GM12878 (cell line): ENCODE measurements around the gene CCDC28B. TPM values are rescaled to one million over a fixed set of nuclear protein-coding genes. Genes with fewer than 3 reads are reported as not detected.
A peak's percentile ranks its signal among the peaks of the same experiment; 100 is the strongest.

Experiments
- ATAC-seq: fragments of 200-7000 bp; cut with Tn5 transposase; 3 replicates; pipeline ENCODE4 v1.9.1; 2020; ENCODE audit warnings: mild to moderate bottlenecking, moderate library complexity
- BruUV-seq: library from RNA; stranded (reverse); fragments of 400-500 nt; replicated peaks from 2 replicates; lab custom pipeline; 2021; lab: Mats Ljungman, UMichigan
- CTCF ChIA-PET: fragments of 300-600 bp; sonication (Branson Sonifier 250); formaldehyde crosslinking; extraction: SDS; loops from one replicate; lab custom pipeline; 2021; ENCODE audit warnings: inconsistent platforms; lab: Yijun Ruan, JAX
- POLR2A ChIA-PET: fragments of 350-600 bp; formaldehyde crosslinking; extraction: SDS; loops from one replicate; lab custom pipeline; 2021; ENCODE audit warnings: inconsistent platforms; lab: Charles Lee
- RAD21 ChIA-PET: fragments of 300-600 bp; sonication (Branson Sonifier 250); formaldehyde crosslinking; loops from one replicate; lab custom pipeline; 2023; ENCODE audit warnings: antibody characterized with exemption; ENCODE audit not compliant: unreplicated experiment; lab: Charles Lee
- SMC1A ChIA-PET: fragments of 300-600 bp; sonication (Branson Sonifier 250); formaldehyde crosslinking; loops from one replicate; lab custom pipeline; 2023; ENCODE audit not compliant: unreplicated experiment, uncharacterized antibody; lab: Charles Lee
- DNase-seq: peaks from one replicate; pipeline ENCODE4 v3.0.0-alpha.2; 2011; ENCODE audit warnings: low read depth, low spot score
- FAIRE-seq: peaks from 3 replicates; lab custom pipeline; 2011; peaks lifted over from hg19 to GRCh38; lab: Jason Lieb, UNC
- H2AFZ ChIP-seq: 2 replicates; pipeline ENCODE4 v1.6.0; 2011; ENCODE audit warnings: low read depth, low read length, control low read depth; ENCODE audit not compliant: control insufficient read depth
- H3K27ac ChIP-seq: 2 replicates; pipeline ENCODE4 v1.5.1; 2011; ENCODE audit warnings: control low read depth; ENCODE audit not compliant: control insufficient read depth, insufficient read depth
- H3K27me3 ChIP-seq, 2 experiments: replicated peaks in 1 of 2; 2 replicates each; pipeline versions ENCODE4 v1.6.0 to v1.6.1; 2011; ENCODE audit warnings: low read length in 1 of 2; ENCODE audit not compliant: control insufficient read depth in 2 of 2, insufficient read depth in 2 of 2
- H3K36me3 ChIP-seq, 2 experiments: 2 replicates each; pipeline ENCODE4 v1.5.1; 2011; ENCODE audit warnings: low read length in 1 of 2; ENCODE audit not compliant: control insufficient read depth in 2 of 2, insufficient read depth in 2 of 2
- H3K4me1 ChIP-seq: 2 replicates; pipeline ENCODE4 v1.6.1; 2011; ENCODE audit warnings: mild to moderate bottlenecking, low read length, moderate library complexity, mixed read lengths; ENCODE audit not compliant: control insufficient read depth, insufficient read depth
- H3K4me2 ChIP-seq: 2 replicates; pipeline ENCODE4 v1.6.0; 2011; ENCODE audit warnings: control low read depth; ENCODE audit not compliant: control insufficient read depth, insufficient read depth
- H3K4me3 ChIP-seq: fragments of 200-600 bp; sonication (generic); 2 replicates; pipeline ENCODE4 v1.5.1; 2016
- H3K79me2 ChIP-seq: 2 replicates; pipeline ENCODE4 v1.6.0; 2011; ENCODE audit warnings: low read length; ENCODE audit not compliant: control insufficient read depth, insufficient read depth
- H3K9ac ChIP-seq: 2 replicates; pipeline ENCODE4 v1.8.0; 2011; ENCODE audit warnings: low read length, control low read depth, mixed read lengths; ENCODE audit not compliant: control insufficient read depth, insufficient read depth
- H3K9me3 ChIP-seq: replicated peaks from 3 replicates; pipeline ENCODE4 v1.5.1; 2011; ENCODE audit warnings: mild to moderate bottlenecking, low read length; ENCODE audit not compliant: control insufficient read depth, insufficient read depth
- H4K20me1 ChIP-seq: 2 replicates; pipeline ENCODE4 v1.6.0; 2011; ENCODE audit not compliant: control insufficient read depth, insufficient read depth
- CBFB ChIP-seq: IDR thresholded peaks from 2 replicates; pipeline ENCODE4 v1.6.1; 2016; ENCODE audit warnings: antibody characterized with exemption, low read depth
- EGR1 ChIP-seq, 2 experiments: IDR thresholded peaks; 1 replicate in 1 of 2; 2 replicates in 1 of 2; pipeline ENCODE4 v1.6.1; 2011 to 2012; ENCODE audit warnings: low read depth in 2 of 2, low read length in 2 of 2, borderline replicate concordance in 1 of 2, mild to moderate bottlenecking in 1 of 2, moderate library complexity in 1 of 2
- FOS ChIP-seq: IDR thresholded peaks from 3 replicates; pipeline ENCODE4 v1.6.1; 2011; ENCODE audit warnings: borderline replicate concordance; ENCODE audit not compliant: insufficient read length; ENCODE audit errors: extremely low read depth
- IKZF1 ChIP-seq: fragments of 450-650 bp; conservative IDR thresholded peaks from 2 replicates; pipeline ENCODE4 v1.6.1; 2017; ENCODE audit warnings: antibody characterized with exemption, mild to moderate bottlenecking
- PAX5 ChIP-seq: IDR thresholded peaks from 2 replicates; pipeline ENCODE4 v1.6.1; 2011; ENCODE audit warnings: low read depth, low read length, borderline replicate concordance
- PAX8 ChIP-seq: fragments of 450-650 bp; IDR thresholded peaks from 2 replicates; pipeline ENCODE4 v1.6.1; 2017; ENCODE audit warnings: mild to moderate bottlenecking, moderate library complexity
- POLR2A ChIP-seq: IDR thresholded peaks from 2 replicates; pipeline ENCODE4 v1.6.1; 2011; ENCODE audit warnings: low read depth, mild to moderate bottlenecking, low read length
- SKIL ChIP-seq: fragments of 450-650 bp; IDR thresholded peaks from 2 replicates; pipeline ENCODE4 v1.6.1; 2017; ENCODE audit warnings: mild to moderate bottlenecking, low read depth, inconsistent platforms; ENCODE audit not compliant: poor library complexity, severe bottlenecking
- TCF12 ChIP-seq: IDR thresholded peaks from 2 replicates; pipeline ENCODE4 v1.6.1; 2011; ENCODE audit warnings: low read depth, mild to moderate bottlenecking, low read length
- USF2 ChIP-seq: IDR thresholded peaks from 2 replicates; pipeline ENCODE4 v1.6.1; 2011; ENCODE audit warnings: low read depth, low read length, improper control_type of control experiment, borderline replicate concordance
- WGBS: methylation state at CpG from one replicate; pipeline ENCODE4 v1.1.6; 2016; ENCODE audit warnings: low lambda C conversion rate; ENCODE audit not compliant: insufficient replicate concordance, insufficient coverage; ENCODE audit errors: missing lambda C conversion rate; 5-methylcytosine and 5-hydroxymethylcytosine counted together
- in situ Hi-C: fragments of 300-500 bp; cut with MboI; formaldehyde crosslinking; loops from 9 replicates; pipeline ENCODE4 v1.14.3; 2018; ENCODE audit warnings: mixed read lengths
- intact Hi-C: fragments of 100-400 bp; cut with micrococcal nuclease; formaldehyde crosslinking; loops from one replicate; pipeline ENCODE4 v1.14.2; 2022; ENCODE audit not compliant: unreplicated experiment
- polyA plus RNA-seq, 11 experiments: library from polyadenylated mRNA; depleted of rRNA in 4 of 11; unstranded in 6 of 11; stranded (reverse) in 5 of 11; fragments of >200 nt; fragmentation: Nextera tagmentation in 4 of 11; fragmentation: Illumina TruSeq in 1 of 11; extraction: Ambion mirVana in 4 of 11; extraction: Trizol in 1 of 11; gene quantifications; 1 replicate in 1 of 11; 2 replicates in 10 of 11; pipeline versions ENCODE4 v1.2.1 to v1.2.3, GENCODE V29; 2011 to 2016; ENCODE audit warnings: inconsistent platforms in 2 of 11, missing spikeins in 2 of 11, low read depth in 1 of 11
- total RNA-seq, 4 experiments: library from RNA; depleted of rRNA in 3 of 4; stranded (reverse); fragments of >200 nt in 3 of 4; fragmentation: Illumina TruSeq in 1 of 4; extraction: Trizol in 1 of 4; gene quantifications; 2 replicates each; pipeline versions ENCODE4 v1.2.1 to v1.2.3, GENCODE V29; 2013 to 2021
- TF ChIP-seq, protein P1 (sequence below): IDR thresholded peaks from 2 replicates; pipeline ENCODE4 v1.6.1; 2012; ENCODE audit warnings: low read depth, low read length, improper control_type of control experiment
- TF ChIP-seq, protein P2 (sequence below): fragments of 150-350 bp; IDR thresholded peaks from 2 replicates; pipeline ENCODE4 v1.6.1; 2016; ENCODE audit warnings: low read depth, low read length

CCDC28B gene
- total and polyA plus RNA-seq, 10 of the 15 experiments (the other 5 are each of a cell fraction or from before 2014, with no cell fraction given) = 10.5 to 135 (median 90.6) TPM

GRCh38 chr1:32241001-32241763 lies 40.8 kb downstream of the CCDC28B start:
- ChIA-PET CTCF (interaction anchor here (1.0 to 6.0 kb wide), 22 partner anchors 8 to 534 kb away, joined by 3 to 50 read pairs (median 3); partner anchors contain the start of genes EIF3I, FAM167B, KPNA6 and LCK), SMC1A (interaction anchor here (0.8 to 5.2 kb wide), 19 partner anchors 8 to 168 kb away, joined by 3 to 37 read pairs (median 4); partner anchors contain the start of genes BSDC1, HDAC1, IQCC and LCK), RAD21 (interaction anchor here (0.7 to 3.8 kb wide), 17 partner anchors 9 to 168 kb away, joined by 3 to 34 read pairs (median 4); partner anchors contain the start of genes HDAC1, IQCC, KPNA6 and LCK), POLR2A (interaction anchor here (0.6 to 2.0 kb wide), 14 partner anchors 8 to 227 kb away, joined by 3 to 6 read pairs (median 3); partner anchors contain the start of genes BSDC1, KHDRBS1, LCK and TXLNA)
- Histone ChIP-seq H3K4me2 (peak overlapping the region; percentile 84), H3K9ac (peak overlapping the region; percentile 58), H3K36me3 (no peaks in the 10 kb centered on the region), H2AFZ (peak overlapping the region; percentile 89), H3K27me3 (no peaks in the 10 kb centered on the region), H3K27ac (peak overlapping the region; percentile 13; the same call in 1 of the 2 replicates), H3K4me1 (peaks cover 21% of the 10 kb centered on the region), H3K79me2 (no peaks in the 10 kb centered on the region), H4K20me1 (no peaks in the 10 kb centered on the region), H3K9me3 (no peaks in the 10 kb centered on the region), H3K4me3 (peak overlapping the region; percentile 72)
- no TSS peak for BruUV-seq
- peak; percentile 81 for ATAC-seq
- intact Hi-C loops (no loop called here), in situ Hi-C loops (no loop called here)
- WGBS = 3% methylated on average over 55 of the region's 55 CpGs
- FAIRE-seq = peak; percentile 13
- no peak for DNase-seq
- TF ChIP-seq PAX5 = peak; percentile 36; the same call in 1 of the 2 replicates
- peak; percentile 33; the same call in 1 of the 2 replicates for TF ChIP-seq POLR2A
- no peak for TF ChIP-seq PAX8
- TF ChIP-seq CBFB = no peak
- peak; percentile 30; the same call in 1 of the 2 replicates for TF ChIP-seq IKZF1
- TF ChIP-seq EGR1 (IDR thresholded peaks at IDR 0.05; ENCODE audit: borderline replicate concordance in 1 of 2, low read depth in 2 of 2, low read length in 2 of 2) = peak in 1 of 2 experiments; percentile 19; a peak in 1 of 3 replicates
- TF ChIP-seq, protein P1, sequence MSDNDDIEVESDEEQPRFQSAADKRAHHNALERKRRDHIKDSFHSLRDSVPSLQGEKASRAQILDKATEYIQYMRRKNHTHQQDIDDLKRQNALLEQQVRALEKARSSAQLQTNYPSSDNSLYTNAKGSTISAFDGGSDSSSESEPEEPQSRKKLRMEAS = no peak
- TF ChIP-seq TCF12 = 0 out of 2 replicates have a peak, but pooled peaks have one; percentile 60
- TF ChIP-seq, protein P2, sequence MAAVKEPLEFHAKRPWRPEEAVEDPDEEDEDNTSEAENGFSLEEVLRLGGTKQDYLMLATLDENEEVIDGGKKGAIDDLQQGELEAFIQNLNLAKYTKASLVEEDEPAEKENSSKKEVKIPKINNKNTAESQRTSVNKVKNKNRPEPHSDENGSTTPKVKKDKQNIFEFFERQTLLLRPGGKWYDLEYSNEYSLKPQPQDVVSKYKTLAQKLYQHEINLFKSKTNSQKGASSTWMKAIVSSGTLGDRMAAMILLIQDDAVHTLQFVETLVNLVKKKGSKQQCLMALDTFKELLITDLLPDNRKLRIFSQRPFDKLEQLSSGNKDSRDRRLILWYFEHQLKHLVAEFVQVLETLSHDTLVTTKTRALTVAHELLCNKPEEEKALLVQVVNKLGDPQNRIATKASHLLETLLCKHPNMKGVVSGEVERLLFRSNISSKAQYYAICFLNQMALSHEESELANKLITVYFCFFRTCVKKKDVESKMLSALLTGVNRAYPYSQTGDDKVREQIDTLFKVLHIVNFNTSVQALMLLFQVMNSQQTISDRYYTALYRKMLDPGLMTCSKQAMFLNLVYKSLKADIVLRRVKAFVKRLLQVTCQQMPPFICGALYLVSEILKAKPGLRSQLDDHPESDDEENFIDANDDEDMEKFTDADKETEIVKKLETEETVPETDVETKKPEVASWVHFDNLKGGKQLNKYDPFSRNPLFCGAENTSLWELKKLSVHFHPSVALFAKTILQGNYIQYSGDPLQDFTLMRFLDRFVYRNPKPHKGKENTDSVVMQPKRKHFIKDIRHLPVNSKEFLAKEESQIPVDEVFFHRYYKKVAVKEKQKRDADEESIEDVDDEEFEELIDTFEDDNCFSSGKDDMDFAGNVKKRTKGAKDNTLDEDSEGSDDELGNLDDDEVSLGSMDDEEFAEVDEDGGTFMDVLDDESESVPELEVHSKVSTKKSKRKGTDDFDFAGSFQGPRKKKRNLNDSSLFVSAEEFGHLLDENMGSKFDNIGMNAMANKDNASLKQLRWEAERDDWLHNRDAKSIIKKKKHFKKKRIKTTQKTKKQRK = no peak
- no peak for TF ChIP-seq SKIL
- no peak for TF ChIP-seq FOS
- no peak for TF ChIP-seq USF2
